Activated CD4-positive, alpha-beta T cell treated with anti-CD3 and anti-CD28 coated beads, Interleukin-2, amount 10 ng/mL, durations not matched to agents 24 days and 14 days (primary cell): ENCODE results near the gene RAB34. TPM values are rescaled to one million over a fixed set of nuclear protein-coding genes. Genes with fewer than 3 reads are reported as not detected.
"Not testable (repeated sequence)": the region's sequence is repeated elsewhere in the genome, so short reads cannot be mapped to it uniquely, and the experiment has no call there.

Experiments
- DNase-seq: peaks from one replicate; pipeline ENCODE4 v3.0.0; 2022
- H3K27ac Mint-ChIP-seq: one replicate; pipeline ENCODE4 v1.8.0; 2022; ENCODE audit warnings: mild to moderate bottlenecking, mixed read lengths
- H3K27me3 Mint-ChIP-seq: one replicate; pipeline ENCODE4 v1.8.0; 2022; ENCODE audit warnings: mixed read lengths
- H3K36me3 Mint-ChIP-seq: one replicate; pipeline ENCODE4 v1.8.0; 2022; ENCODE audit warnings: low read depth, mild to moderate bottlenecking, mixed read lengths
- H3K4me1 Mint-ChIP-seq: one replicate; pipeline ENCODE4 v1.8.0; 2021; ENCODE audit warnings: mixed read lengths
- H3K4me3 Mint-ChIP-seq: one replicate; pipeline ENCODE4 v1.8.0; 2022; ENCODE audit warnings: mild to moderate bottlenecking, moderate library complexity, mixed read lengths
- H3K9me3 Mint-ChIP-seq: one replicate; pipeline ENCODE4 v1.8.0; 2021; ENCODE audit warnings: mixed read lengths
- intact Hi-C: fragments of 100-400 bp; cut with micrococcal nuclease; formaldehyde crosslinking; loops from one replicate; pipeline ENCODE4 v1.15.1; 2023
- total RNA-seq: library from RNA; stranded (reverse); gene quantifications from 2 replicates; pipeline ENCODE4 v1.2.3, GENCODE V29; 2022

RAB34 gene
- total RNA-seq, 1 donor from 2014 or later: 20.6 TPM

DNA sequence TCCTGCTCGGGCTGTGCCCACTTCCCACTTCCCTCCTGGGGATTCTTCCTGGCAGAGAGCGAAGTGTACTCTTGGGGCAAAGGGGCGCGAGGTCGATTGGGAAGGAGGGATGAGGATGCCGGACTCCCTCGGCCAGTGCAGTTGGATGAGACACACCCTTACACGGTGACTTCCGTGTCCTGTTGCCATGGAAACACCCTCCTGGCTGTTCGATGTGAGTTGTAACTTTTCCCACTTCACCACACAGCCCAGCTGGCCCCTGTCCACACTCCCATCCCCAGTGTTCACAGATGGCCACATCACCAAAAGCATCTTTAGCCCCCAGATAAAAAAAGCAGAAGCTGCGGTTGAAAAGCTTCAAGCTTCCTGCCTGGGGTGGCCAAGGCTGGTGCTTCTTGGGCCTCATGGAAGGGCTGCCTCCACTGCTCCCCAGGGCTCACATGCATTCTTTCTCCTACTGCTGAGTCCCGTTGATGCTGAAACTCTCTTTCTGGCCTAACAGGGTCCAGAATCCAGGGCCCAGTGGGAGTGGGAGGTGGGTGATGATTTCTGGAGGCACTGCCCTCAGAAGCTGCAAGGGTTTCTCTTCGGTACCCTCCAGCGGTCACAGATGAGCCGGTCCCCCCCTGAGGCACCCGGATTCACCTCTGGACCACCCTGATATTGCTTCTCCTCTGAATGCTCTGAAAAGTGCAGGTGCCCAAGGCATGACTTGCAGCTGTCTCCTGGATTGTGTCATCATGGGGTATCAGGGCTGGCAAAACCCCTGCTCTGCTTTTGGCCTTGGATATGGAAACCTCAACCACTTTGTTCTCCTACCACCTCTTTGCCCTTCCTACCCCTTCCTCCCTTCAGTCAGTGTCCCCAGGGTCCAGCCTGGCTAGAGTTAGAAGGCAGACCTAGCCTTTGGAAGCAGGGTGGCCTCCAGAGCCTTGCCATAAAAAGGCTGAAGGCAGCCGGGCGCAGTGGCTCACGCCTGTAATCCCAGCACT is 24.0 kb upstream of the RAB34 start:
- H3K36me3 Mint-ChIP-seq: peaks cover 27% of the 10 kb centered on the region
- H3K4me3 Mint-ChIP-seq: no peak overlapping the region
- no peak overlapping the region for H3K27ac Mint-ChIP-seq
- peak; percentile 59 for DNase-seq
- peaks cover 40% of the 10 kb centered on the region for H3K4me1 Mint-ChIP-seq
- no peaks in the 10 kb centered on the region for H3K27me3 Mint-ChIP-seq
- no peaks in the 10 kb centered on the region for H3K9me3 Mint-ChIP-seq
- intact Hi-C loops: no loop called here

- Mint-ChIP-seq H3K9me3 (no peaks in the 10 kb centered on the region), H3K36me3 (peaks cover 25% of the 10 kb centered on the region), H3K27ac (no peak overlapping the region), H3K27me3 (no peaks in the 10 kb centered on the region), H3K4me1 (peaks cover 37% of the 10 kb centered on the region), H3K4me3 (no peak overlapping the region)
- no peak for DNase-seq
- intact Hi-C loops: no loop called here
These were observed 23.0 kb upstream of the RAB34 start for GRCh38 chr17:28740406-28741357.

- intact Hi-C loops: no loop called here
- H3K4me1 Mint-ChIP-seq: peaks cover 33% of the 10 kb centered on the region
- H3K9me3 Mint-ChIP-seq: no peaks in the 10 kb centered on the region
- H3K4me3 Mint-ChIP-seq: peak overlapping the region; percentile 66
- H3K36me3 Mint-ChIP-seq: peaks cover 12% of the 10 kb centered on the region
- peak; percentile 81 for DNase-seq
- peak overlapping the region; percentile 76 for H3K27ac Mint-ChIP-seq
- H3K27me3 Mint-ChIP-seq: no peaks in the 10 kb centered on the region
These were observed 21.2 kb upstream of the RAB34 start for GRCh38 chr17:28738680-28739384.

DNA sequence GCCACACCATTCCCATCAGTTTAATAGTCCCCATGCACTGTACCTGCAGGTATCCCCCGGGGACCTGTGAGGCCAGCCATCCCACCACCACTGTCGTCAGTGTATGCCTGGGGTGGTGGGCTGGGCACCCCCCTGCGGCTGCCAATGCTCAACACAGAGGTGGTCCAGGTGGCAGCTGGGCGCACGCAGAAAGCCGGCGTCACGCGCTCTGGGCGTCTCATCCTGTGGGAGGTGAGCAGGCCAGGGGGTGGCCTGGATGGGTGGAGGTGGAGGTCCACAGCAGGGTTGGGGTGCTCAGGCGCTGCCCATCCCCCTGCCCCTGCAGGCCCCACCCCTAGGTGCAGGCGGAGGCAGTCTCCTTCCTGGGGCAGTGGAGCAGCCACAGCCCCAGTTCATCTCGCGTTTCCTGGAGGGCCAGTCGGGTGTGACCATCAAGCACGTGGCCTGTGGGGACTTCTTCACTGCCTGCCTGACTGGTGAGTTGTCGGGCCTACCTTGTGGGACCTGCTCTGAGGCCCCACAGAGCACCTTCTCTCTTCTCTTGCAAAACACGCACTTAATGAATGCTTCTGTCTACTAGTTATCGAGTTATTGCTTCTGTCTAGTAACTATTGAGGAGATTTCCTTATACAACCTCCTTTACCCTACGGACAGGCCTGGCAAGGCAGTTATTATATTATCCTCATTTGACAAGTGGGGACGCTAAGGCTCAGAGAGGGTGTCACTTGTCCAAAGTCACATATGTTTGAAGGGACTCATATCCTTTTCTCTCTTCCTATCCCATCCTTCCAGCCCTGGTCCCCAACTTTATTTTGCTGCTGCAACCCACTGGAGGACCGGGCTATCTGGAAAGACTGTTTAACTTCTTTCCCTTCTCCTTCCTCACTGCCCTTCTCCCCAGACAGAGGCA is 20.4 kb upstream of the RAB34 start:
- peak; percentile 57 for DNase-seq
- Mint-ChIP-seq H3K4me3 (peak overlapping the region; percentile 55), H3K36me3 (peaks cover 12% of the 10 kb centered on the region), H3K4me1 (peaks cover 31% of the 10 kb centered on the region), H3K9me3 (no peaks in the 10 kb centered on the region), H3K27me3 (no peaks in the 10 kb centered on the region), H3K27ac (peak overlapping the region; percentile 76)
- intact Hi-C loops: no loop called here

- intact Hi-C loops: no loop called here
- Mint-ChIP-seq H3K27ac (no peak overlapping the region), H3K4me1 (peaks cover 31% of the 10 kb centered on the region), H3K36me3 (peaks cover 12% of the 10 kb centered on the region), H3K9me3 (no peaks in the 10 kb centered on the region), H3K27me3 (no peaks in the 10 kb centered on the region), H3K4me3 (no peak overlapping the region)
- no peak for DNase-seq
These were observed 19.6 kb upstream of the RAB34 start for GRCh38 chr17:28737316-28737715.

DNA sequence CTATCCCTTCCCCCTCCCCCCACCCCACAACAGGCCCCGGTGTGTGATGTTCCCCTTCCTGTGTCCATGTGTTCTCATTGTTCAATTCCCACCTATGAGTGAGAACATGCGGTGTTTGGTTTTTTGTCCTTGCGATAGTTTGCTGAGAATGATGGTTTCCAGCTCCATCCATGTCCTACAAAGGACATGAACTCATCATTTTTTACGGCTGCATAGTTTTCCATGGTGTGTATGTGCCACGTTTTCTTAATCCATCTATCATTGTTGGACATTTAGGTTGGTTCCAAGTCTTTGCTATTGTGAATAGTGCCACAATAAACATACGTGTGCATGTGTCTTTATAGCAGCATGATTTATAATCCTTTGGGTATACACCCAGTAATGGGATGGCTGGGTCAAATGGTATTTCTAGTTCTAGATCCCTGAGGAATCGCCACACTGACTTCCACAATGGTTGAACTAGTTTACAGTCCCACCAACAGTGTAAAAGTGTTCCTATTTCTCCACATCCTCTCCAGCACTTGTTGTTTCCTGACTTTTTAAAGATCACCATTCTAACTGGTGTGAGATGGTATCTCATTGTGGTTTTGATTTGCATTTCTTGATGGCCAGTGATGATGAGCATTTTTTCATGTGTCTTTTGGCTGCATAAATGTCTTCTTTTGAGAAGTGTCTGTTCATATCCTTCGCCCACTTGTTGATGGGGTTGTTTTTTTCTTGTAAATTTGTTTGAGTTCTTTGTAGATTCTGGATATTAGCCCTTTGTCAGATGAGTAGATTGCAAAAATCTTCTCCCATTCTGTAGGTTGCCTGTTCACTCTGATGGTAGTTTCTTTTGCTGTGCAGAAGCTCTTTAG is 18.5 kb upstream of the RAB34 start:
- H3K27ac Mint-ChIP-seq, intact Hi-C loops, DNase-seq, H3K27me3 Mint-ChIP-seq, H3K9me3 Mint-ChIP-seq, H3K4me3 Mint-ChIP-seq, H3K36me3 Mint-ChIP-seq: not testable (repeated sequence)
- peaks cover 26% of the 10 kb centered on the region for H3K4me1 Mint-ChIP-seq

DNA sequence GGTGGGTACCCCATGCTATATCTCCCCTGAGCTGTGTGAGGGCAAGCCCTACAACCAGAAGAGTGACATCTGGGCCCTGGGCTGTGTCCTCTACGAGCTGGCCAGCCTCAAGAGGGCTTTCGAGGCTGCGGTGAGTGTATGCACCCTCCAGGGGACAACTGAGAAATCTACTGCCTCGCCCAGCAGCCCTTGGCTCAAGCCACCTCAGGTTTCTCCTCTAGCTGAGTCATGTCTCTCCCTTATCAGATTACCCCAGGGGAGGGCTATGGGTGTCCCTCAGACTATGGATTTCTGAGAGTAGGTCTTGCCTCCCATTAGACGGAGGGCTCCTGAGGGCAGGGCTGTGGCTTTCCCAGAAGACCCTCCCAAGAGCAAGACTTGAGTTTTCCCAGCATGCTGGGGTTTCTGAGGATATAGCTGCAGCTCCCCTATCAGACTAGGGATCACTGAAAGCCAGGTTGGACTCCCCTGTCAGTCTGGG is 17.6 kb upstream of the RAB34 start:
- Mint-ChIP-seq H3K27me3 (no peaks in the 10 kb centered on the region), H3K27ac (no peak overlapping the region), H3K4me3 (no peak overlapping the region), H3K4me1 (peaks cover 22% of the 10 kb centered on the region), H3K36me3 (peaks cover 10% of the 10 kb centered on the region), H3K9me3 (no peaks in the 10 kb centered on the region)
- intact Hi-C loops: no loop called here
- DNase-seq: no peak

- Mint-ChIP-seq H3K27me3 (no peaks in the 10 kb centered on the region), H3K36me3 (peaks cover 9% of the 10 kb centered on the region), H3K4me3 (no peak overlapping the region), H3K27ac (no peak overlapping the region), H3K4me1 (peaks cover 22% of the 10 kb centered on the region), H3K9me3 (no peaks in the 10 kb centered on the region)
- intact Hi-C loops: no loop called here
- DNase-seq: no peak
These were observed 17.1 kb upstream of the RAB34 start for GRCh38 chr17:28734712-28735241.

DNA sequence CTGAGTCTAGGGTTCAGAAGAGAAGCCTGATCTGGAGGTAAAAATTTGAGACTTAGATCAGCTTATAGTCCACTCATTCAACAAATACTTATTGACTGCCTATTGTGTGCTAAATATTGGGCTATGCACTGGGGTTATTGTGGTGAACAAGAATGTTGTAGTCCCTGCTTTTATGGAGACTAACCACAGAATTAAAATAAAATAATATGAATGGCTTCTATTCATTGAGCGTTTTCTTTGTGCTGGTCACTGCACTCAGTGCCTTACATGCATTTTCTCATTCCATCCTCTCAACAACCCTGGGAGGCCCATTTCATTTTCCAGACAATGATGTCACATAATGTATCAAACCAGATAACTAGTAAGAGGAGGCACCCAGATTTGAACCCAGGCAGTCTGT is 15.7 kb upstream of the RAB34 start:
- H3K27me3 Mint-ChIP-seq: no peaks in the 10 kb centered on the region
- H3K9me3 Mint-ChIP-seq: no peaks in the 10 kb centered on the region
- H3K4me3 Mint-ChIP-seq: no peak overlapping the region
- DNase-seq: no peak
- no peak overlapping the region for H3K27ac Mint-ChIP-seq
- peaks cover 4% of the 10 kb centered on the region for H3K36me3 Mint-ChIP-seq
- peaks cover 17% of the 10 kb centered on the region for H3K4me1 Mint-ChIP-seq
- intact Hi-C loops: no loop called here

- H3K4me1 Mint-ChIP-seq: peaks cover 34% of the 10 kb centered on the region
- H3K36me3 Mint-ChIP-seq: peaks cover 13% of the 10 kb centered on the region
- H3K4me3 Mint-ChIP-seq: peak overlapping the region; percentile 5
- H3K27ac Mint-ChIP-seq: peak overlapping the region; percentile 6
- DNase-seq: no peak
- H3K27me3 Mint-ChIP-seq: no peaks in the 10 kb centered on the region
- no peaks in the 10 kb centered on the region for H3K9me3 Mint-ChIP-seq
- intact Hi-C loops: loop anchor here (2.0 to 10.0 kb wide), 5 partner anchors 32 to 837 kb away; partner anchors contain the start of genes ABHD15, NUFIP2 and TP53I13
These were observed 12.3 kb upstream of the RAB34 start for GRCh38 chr17:28729950-28730330.

DNA sequence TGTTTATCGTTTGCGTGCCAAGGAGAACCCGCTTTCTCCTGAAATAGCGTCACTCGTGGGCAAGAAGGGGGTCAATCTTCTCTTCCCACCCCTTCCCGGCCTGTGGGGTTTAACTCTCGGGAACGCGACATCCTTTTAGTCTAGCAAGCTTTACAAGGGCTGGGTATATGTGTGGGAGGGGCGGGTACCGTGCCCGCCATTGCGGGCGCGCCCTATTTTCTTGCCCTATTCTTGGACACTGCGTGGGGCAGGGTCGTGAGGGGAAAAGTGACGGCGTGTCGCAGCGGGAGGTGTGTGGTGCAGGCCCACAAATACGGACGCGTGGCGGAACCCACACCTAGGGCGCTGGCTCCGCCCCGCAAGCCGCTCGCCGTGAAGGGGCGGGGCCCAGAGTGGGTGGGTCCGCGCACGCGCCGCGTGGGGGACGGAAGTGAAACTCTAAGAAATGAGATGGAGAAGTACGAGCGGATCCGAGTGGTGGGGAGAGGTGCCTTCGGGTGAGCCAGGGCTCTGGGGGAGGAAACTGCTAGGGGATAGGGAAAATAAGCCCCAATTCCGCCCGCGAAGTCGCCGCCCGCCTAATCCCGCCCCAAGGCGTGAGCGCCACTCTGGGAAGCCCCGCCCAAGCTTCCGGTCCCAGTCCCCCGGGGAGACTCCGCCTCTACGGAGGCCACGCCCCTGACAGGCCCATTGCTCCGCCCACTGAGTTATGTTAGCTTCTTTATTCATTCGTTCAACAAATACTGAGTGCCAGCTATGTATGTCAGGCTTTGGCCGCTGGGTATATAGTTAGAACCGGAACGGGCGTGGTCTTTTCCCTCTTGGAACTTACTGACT is 10.9 kb upstream of the RAB34 start, which contains the start of gene NEK8:
NEK8 (plus strand) TSS at position 425 of the 837 bp plus-strand sequence; CDS start at position 451, 26 bp downstream.
- peak; percentile 100 for DNase-seq
- Mint-ChIP-seq H3K27me3 (no peaks in the 10 kb centered on the region), H3K4me3 (peak within 1 kb of the TSS; percentile 98), H3K4me1 (peaks cover 45% of the 10 kb centered on the region), H3K9me3 (no peaks in the 10 kb centered on the region), H3K27ac (peak within 1 kb of the TSS; percentile 100), H3K36me3 (peaks cover 26% of the 10 kb centered on the region)
- intact Hi-C loops: loop anchor here (1.0 to 10.0 kb wide), 8 partner anchors 9 to 839 kb away; partner anchors contain the start of genes ABHD15, NUFIP2, RPL23A and TP53I13
